ENCODE measurements around the gene TAF1L. TPM values are rescaled to one million over a fixed set of nuclear protein-coding genes. Genes with fewer than 3 reads are reported as not detected.

Gene TAF1L
- total and polyA plus RNA-seq, 2 of the 13 experiments (the other 11 are each of a cell fraction or from before 2014, with no cell fraction given): not detected

DNA sequence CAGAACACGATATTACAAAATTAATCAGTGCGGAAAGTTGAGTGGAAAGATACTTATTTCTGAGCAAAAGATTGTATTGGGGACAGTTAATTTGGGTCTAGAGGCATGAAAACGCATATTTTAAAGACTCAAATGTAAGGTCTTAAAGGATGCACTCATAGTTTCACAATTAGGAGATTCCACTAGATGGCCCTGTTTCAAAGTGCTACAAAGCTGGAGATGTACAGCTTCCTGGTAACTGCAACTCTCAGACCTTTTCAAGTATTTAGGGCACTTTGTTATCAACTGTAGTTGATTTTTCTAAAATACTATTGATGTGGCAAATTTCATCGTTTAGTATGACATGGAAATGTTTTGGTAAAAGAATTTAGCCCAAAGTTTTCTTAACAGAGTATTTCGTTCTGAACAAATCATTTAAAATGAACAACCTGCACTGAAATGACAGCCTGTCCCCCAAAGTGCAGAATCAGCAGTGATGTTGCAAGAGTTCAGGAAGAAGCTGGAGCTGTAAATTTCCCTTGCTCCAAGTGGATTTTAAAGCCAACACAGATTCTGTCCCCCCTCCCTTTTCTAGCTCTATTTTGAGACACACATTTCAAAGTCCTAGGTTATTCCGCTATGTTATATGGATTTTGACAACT lies 46.3 kb downstream of the TAF1L start (continued):
- TF ChIP-seq, protein P1, sequence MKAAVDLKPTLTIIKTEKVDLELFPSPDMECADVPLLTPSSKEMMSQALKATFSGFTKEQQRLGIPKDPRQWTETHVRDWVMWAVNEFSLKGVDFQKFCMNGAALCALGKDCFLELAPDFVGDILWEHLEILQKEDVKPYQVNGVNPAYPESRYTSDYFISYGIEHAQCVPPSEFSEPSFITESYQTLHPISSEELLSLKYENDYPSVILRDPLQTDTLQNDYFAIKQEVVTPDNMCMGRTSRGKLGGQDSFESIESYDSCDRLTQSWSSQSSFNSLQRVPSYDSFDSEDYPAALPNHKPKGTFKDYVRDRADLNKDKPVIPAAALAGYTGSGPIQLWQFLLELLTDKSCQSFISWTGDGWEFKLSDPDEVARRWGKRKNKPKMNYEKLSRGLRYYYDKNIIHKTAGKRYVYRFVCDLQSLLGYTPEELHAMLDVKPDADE (CRISPR knock-in tag; IDR thresholded peaks at IDR 0.05): no peak
- TF ChIP-seq, protein P2, sequence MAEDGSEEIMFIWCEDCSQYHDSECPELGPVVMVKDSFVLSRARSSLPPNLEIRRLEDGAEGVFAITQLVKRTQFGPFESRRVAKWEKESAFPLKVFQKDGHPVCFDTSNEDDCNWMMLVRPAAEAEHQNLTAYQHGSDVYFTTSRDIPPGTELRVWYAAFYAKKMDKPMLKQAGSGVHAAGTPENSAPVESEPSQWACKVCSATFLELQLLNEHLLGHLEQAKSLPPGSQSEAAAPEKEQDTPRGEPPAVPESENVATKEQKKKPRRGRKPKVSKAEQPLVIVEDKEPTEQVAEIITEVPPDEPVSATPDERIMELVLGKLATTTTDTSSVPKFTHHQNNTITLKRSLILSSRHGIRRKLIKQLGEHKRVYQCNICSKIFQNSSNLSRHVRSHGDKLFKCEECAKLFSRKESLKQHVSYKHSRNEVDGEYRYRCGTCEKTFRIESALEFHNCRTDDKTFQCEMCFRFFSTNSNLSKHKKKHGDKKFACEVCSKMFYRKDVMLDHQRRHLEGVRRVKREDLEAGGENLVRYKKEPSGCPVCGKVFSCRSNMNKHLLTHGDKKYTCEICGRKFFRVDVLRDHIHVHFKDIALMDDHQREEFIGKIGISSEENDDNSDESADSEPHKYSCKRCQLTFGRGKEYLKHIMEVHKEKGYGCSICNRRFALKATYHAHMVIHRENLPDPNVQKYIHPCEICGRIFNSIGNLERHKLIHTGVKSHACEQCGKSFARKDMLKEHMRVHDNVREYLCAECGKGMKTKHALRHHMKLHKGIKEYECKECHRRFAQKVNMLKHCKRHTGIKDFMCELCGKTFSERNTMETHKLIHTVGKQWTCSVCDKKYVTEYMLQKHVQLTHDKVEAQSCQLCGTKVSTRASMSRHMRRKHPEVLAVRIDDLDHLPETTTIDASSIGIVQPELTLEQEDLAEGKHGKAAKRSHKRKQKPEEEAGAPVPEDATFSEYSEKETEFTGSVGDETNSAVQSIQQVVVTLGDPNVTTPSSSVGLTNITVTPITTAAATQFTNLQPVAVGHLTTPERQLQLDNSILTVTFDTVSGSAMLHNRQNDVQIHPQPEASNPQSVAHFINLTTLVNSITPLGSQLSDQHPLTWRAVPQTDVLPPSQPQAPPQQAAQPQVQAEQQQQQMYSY (CRISPR knock-in tag; IDR thresholded peaks at IDR 0.05): no peak
- no peak for TF ChIP-seq XBP1 (CRISPR knock-in tag; IDR thresholded peaks at IDR 0.05)

GRCh38 chr9:32587901-32588300 lies 47.6 kb downstream of the TAF1L start:
- H3K9ac ChIP-seq (ENCODE audit: insufficient read depth, low read depth, low read length): no peak overlapping the region
- no peaks in the 10 kb centered on the region for H3K4me1 ChIP-seq (ENCODE audit: insufficient read depth, low read length)
- no peak overlapping the region for H2AFZ ChIP-seq (ENCODE audit: low read length)
- H4K20me1 ChIP-seq (ENCODE audit: insufficient read depth, low read length): no peaks in the 10 kb centered on the region
- ATAC-seq (peak; percentile 35; the same call in 1 of the 3 replicates), DNase-seq (ENCODE audit: low spot score) (no peak), FAIRE-seq (no peak)
- TF ChIP-seq MTF1 (CRISPR knock-in tag; IDR thresholded peaks at IDR 0.05) (no peak), ZNF292 (CRISPR knock-in tag; IDR thresholded peaks at IDR 0.05; ENCODE audit: borderline replicate concordance, low read depth) (no peak), POLR2AphosphoS2 (IDR thresholded peaks at IDR 0.05; ENCODE audit: low read depth, low read length) (no peak), YY1 (IDR thresholded peaks at IDR 0.05; ENCODE audit: insufficient read depth, insufficient replicate concordance, low read depth, low read length) (no peak), KMT2A (CRISPR knock-in tag; IDR thresholded peaks at IDR 0.05) (no peak), TCF7 (IDR thresholded peaks at IDR 0.05; ENCODE audit: low read depth) (no peak), ZBTB2 (CRISPR knock-in tag; IDR thresholded peaks at IDR 0.05; ENCODE audit: low read depth) (no peak), RAD51 (IDR thresholded peaks at IDR 0.05; ENCODE audit: borderline replicate concordance) (no peak), PPARG (CRISPR knock-in tag; conservative IDR thresholded peaks at IDR 0.05) (no peak)
- H3K27me3 ChIP-seq (ENCODE audit: control insufficient read depth in 1 of 2, insufficient read depth in 2 of 2, low read length in 2 of 2): no peaks in the 10 kb centered on the region
- in situ Hi-C loops (cut with HindIII; ENCODE audit: extremely low pct_ligation_motif_present, low pct_unique_long_range_greater_than_20kb): no loop called here
- no TSS peak for BruUV-seq (replicated peaks)
- H3K27ac ChIP-seq (ENCODE audit: extremely low read length, insufficient read depth, low read length): no peak overlapping the region
- H3K79me2 ChIP-seq (ENCODE audit: insufficient read depth, low read length): no peaks in the 10 kb centered on the region
- POLR2A ChIA-PET: no interaction called here
- no peak overlapping the region for H3K4me2 ChIP-seq (ENCODE audit: low read depth, low read length)
- intact Hi-C loops (cut with micrococcal nuclease; ENCODE audit: unreplicated experiment): no loop called here
- H3K36me3 ChIP-seq (replicated peaks in 1 of 2; ENCODE audit: control insufficient read depth in 1 of 2, insufficient read depth in 2 of 2, low read length in 2 of 2): no peaks in the 10 kb centered on the region
- no peaks in the 10 kb centered on the region for H3K9me3 ChIP-seq (ENCODE audit: low read length)
- H3K4me3 ChIP-seq (replicated peaks in 1 of 3; ENCODE audit: insufficient read depth in 1 of 3, low read depth in 2 of 3, low read length in 3 of 3): no peak overlapping the region
- CTCF ChIA-PET (ENCODE audit: low intra/inter-chr PET ratio, low total read pairs): interaction anchor here (1.7 kb wide), 1 partner anchor 380 kb away, joined by 13 read pairs; no protein-coding TSS in a partner anchor
